ENCODE data around the gene CBFA2T3.

GRCh38 chr16:89010210-89010925, 33.4 kb upstream of the CBFA2T3 start:
- TF ChIP-seq CTCF (IDR thresholded peaks at IDR 0.05 in 4 of 5, conservative IDR thresholded peaks at IDR 0.05 in 1 of 5) (no peak), POLR2A (IDR thresholded peaks at IDR 0.05) (no peak)
